Mammary epithelial cell (primary cell): Measurements from ENCODE around the gene PPM1G.

Experiments used
- CTCF ChIP-seq, 2 donors: IDR thresholded peaks in 1 of 2; conservative IDR thresholded peaks in 1 of 2; 2 replicates each; pipeline ENCODE4 v1.5.1; 2011 to 2012; ENCODE audit warnings: inconsistent platforms in 2 of 2, low read length in 2 of 2, mild to moderate bottlenecking in 2 of 2, control low read depth in 1 of 2, low read depth in 1 of 2; ENCODE audit not compliant: insufficient read depth in 1 of 2; ENCODE audit errors: extremely low read depth in 1 of 2
- EZH2 ChIP-seq: IDR thresholded peaks from 2 replicates; pipeline ENCODE4 v1.6.1; 2012; ENCODE audit warnings: low read length, inconsistent platforms, borderline replicate concordance

GRCh38 chr2:27354597-27354927 lies 54.8 kb downstream of the PPM1G start:
- TF ChIP-seq CTCF (conservative IDR thresholded peaks at IDR 0.05 in 1 of 2, IDR thresholded peaks at IDR 0.05 in 1 of 2; ENCODE audit: extremely low read depth in 1 of 2, insufficient read depth in 1 of 2, low read depth in 1 of 2, low read length in 2 of 2) = no peak
- no peak for TF ChIP-seq EZH2
